HCT116 (cell line): ENCODE results near the gene ZFP36.

ENCODE experiments used
- CBX3 ChIP-seq: IDR thresholded peaks from 2 replicates; pipeline ENCODE4 v1.6.1; 2012; ENCODE audit warnings: low read depth
- EZH2phosphoT487 ChIP-seq: fragments of 200-600 bp; IDR thresholded peaks from 2 replicates; pipeline ENCODE4 v1.6.1; 2018; ENCODE audit warnings: antibody characterized with exemption, borderline replicate concordance
- POLR2AphosphoS5 ChIP-seq: IDR thresholded peaks from 2 replicates; pipeline ENCODE4 v1.6.1; 2011; ENCODE audit warnings: mild to moderate bottlenecking, low read depth, low read length, moderate library complexity
- SP1 ChIP-seq: IDR thresholded peaks from 2 replicates; pipeline ENCODE4 v1.6.1; 2012; ENCODE audit warnings: low read depth
- TF ChIP-seq, protein P1 (sequence below), 3 experiments: fragments of 200-600 bp in 1 of 3; sonication (generic) in 1 of 3; IDR thresholded peaks in 2 of 3; conservative IDR thresholded peaks in 1 of 3; 2 replicates each; pipeline ENCODE4 v1.5.1; 2012 to 2017; ENCODE audit warnings: low read depth in 2 of 3, low read length in 2 of 3, antibody characterized with exemption in 1 of 3, borderline replicate concordance in 1 of 3, control low read depth in 1 of 3, mild to moderate bottlenecking in 1 of 3, mixed read lengths in 1 of 3, mixed run types in 1 of 3, moderate library complexity in 1 of 3; ENCODE audit not compliant: insufficient read depth in 1 of 3
- TF ChIP-seq, protein P2 (sequence below): IDR thresholded peaks from 2 replicates; pipeline ENCODE4 v1.6.1; 2012
- TF ChIP-seq, protein P3 (sequence below): IDR thresholded peaks from 2 replicates; pipeline ENCODE4 v1.6.1; 2011; ENCODE audit warnings: mild to moderate bottlenecking, low read length, moderate library complexity; ENCODE audit not compliant: insufficient replicate concordance; ENCODE audit errors: extremely low read depth

DNA sequence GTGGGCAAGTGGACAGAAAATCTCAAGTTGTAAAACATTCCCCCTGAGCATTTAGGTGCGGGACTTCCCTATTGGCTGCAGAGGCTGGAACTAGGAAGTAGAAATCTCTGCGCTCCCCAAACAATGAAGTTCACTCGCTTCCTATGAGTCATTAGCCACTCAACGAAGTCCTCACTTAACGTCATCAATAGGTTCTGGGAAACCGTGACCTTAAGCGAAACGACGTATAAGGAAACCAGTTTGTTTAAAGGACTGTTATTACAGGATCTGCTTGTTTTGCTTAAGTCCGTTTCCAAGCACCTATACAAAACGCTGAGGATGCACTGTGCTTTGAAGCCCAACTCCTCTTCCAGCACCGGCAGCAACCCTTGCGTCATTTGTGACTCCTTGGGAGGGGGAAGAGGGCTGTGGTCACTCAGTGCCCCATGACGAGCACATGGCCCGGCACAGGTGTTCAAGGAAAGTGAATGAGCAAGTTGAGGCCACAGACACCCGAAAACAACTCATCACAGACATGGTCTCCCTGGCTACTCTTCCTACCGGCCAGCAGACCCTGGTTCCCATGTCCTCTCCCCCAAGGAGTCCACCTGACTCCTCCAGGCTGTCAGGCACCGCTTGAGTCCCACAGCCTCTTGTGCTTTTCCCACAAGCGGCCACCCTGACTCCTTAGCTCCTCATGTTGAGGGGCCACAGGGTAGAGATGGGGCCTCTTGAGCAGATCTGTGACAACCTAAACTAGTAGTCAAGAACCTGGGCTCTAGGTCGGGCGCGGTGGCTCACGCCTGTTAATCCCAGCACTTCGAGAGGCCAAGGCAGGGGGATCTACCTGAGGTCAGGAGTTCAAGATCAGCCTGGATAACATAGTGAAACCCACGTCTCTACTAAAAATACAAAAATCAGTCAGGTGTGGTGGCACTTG lies 24.3 kb downstream of the ZFP36 start:
- TF ChIP-seq, protein P1, sequence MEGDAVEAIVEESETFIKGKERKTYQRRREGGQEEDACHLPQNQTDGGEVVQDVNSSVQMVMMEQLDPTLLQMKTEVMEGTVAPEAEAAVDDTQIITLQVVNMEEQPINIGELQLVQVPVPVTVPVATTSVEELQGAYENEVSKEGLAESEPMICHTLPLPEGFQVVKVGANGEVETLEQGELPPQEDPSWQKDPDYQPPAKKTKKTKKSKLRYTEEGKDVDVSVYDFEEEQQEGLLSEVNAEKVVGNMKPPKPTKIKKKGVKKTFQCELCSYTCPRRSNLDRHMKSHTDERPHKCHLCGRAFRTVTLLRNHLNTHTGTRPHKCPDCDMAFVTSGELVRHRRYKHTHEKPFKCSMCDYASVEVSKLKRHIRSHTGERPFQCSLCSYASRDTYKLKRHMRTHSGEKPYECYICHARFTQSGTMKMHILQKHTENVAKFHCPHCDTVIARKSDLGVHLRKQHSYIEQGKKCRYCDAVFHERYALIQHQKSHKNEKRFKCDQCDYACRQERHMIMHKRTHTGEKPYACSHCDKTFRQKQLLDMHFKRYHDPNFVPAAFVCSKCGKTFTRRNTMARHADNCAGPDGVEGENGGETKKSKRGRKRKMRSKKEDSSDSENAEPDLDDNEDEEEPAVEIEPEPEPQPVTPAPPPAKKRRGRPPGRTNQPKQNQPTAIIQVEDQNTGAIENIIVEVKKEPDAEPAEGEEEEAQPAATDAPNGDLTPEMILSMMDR (IDR thresholded peaks at IDR 0.05 in 2 of 3, conservative IDR thresholded peaks at IDR 0.05 in 1 of 3; ENCODE audit: borderline replicate concordance in 1 of 3, insufficient read depth in 1 of 3, low read depth in 2 of 3, low read length in 2 of 3) = no peak
- TF ChIP-seq POLR2AphosphoS5 (peak; percentile 44; the same call in 1 of the 2 replicates), CBX3 (0 out of 2 replicates have a peak, but pooled peaks have one; percentile 15), SP1 (peak; percentile 81), EZH2phosphoT487 (no peak)
- TF ChIP-seq, protein P2, sequence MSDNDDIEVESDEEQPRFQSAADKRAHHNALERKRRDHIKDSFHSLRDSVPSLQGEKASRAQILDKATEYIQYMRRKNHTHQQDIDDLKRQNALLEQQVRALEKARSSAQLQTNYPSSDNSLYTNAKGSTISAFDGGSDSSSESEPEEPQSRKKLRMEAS = peak; percentile 97
- TF ChIP-seq, protein P3, sequence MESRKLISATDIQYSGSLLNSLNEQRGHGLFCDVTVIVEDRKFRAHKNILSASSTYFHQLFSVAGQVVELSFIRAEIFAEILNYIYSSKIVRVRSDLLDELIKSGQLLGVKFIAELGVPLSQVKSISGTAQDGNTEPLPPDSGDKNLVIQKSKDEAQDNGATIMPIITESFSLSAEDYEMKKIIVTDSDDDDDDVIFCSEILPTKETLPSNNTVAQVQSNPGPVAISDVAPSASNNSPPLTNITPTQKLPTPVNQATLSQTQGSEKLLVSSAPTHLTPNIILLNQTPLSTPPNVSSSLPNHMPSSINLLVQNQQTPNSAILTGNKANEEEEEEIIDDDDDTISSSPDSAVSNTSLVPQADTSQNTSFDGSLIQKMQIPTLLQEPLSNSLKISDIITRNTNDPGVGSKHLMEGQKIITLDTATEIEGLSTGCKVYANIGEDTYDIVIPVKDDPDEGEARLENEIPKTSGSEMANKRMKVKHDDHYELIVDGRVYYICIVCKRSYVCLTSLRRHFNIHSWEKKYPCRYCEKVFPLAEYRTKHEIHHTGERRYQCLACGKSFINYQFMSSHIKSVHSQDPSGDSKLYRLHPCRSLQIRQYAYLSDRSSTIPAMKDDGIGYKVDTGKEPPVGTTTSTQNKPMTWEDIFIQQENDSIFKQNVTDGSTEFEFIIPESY = no peak
